HEK293 (cell line): ENCODE results near the gene HNRNPL.

Source experiments
- CTCF ChIA-PET: fragments of 350-600 bp; formaldehyde crosslinking; extraction: SDS; loops from one replicate; lab custom pipeline; 2021; ENCODE audit warnings: antibody characterized with exemption; lab: Yijun Ruan, JAX
- POLR2A ChIA-PET: fragments of 300-600 bp; formaldehyde crosslinking; extraction: SDS; loops from one replicate; lab custom pipeline; 2020; ENCODE audit warnings: antibody characterized with exemption, inconsistent platforms; lab: Yijun Ruan, JAX
- H3K27ac ChIP-seq: fragments of 200-500 bp; sonication (Bioruptor generic); 2 replicates; pipeline ENCODE4 v1.5.1; 2014; ENCODE audit warnings: low read depth, low read length, control low read depth, inconsistent platforms; ENCODE audit errors: extremely low read depth
- H3K36me3 ChIP-seq, 2 experiments: fragments of 200-500 bp in 1 of 2; sonication (Bioruptor generic) in 1 of 2; 1 replicate in 1 of 2; 2 replicates in 1 of 2; pipeline ENCODE4 v1.5.1; 2014 to 2017; ENCODE audit warnings: inconsistent platforms in 2 of 2, low read length in 2 of 2; ENCODE audit not compliant: control insufficient read depth in 2 of 2, insufficient read depth in 1 of 2
- H3K4me1 ChIP-seq: fragments of 200-500 bp; sonication (Bioruptor generic); 2 replicates; pipeline ENCODE4 v1.5.1; 2014; ENCODE audit warnings: mild to moderate bottlenecking, low read length, inconsistent platforms; ENCODE audit not compliant: control insufficient read depth, insufficient read depth
- H3K4me3 ChIP-seq: 2 replicates; pipeline ENCODE4 v1.5.1; 2011; ENCODE audit warnings: low read depth, mild to moderate bottlenecking, control low read depth, low read length, moderate library complexity
- H3K9me3 ChIP-seq: fragments of 200-500 bp; sonication (Bioruptor generic); 2 replicates; pipeline ENCODE4 v1.5.1; 2014; ENCODE audit warnings: low read depth, low read length, inconsistent platforms; ENCODE audit not compliant: control insufficient read depth, insufficient read depth
- AEBP2 ChIP-seq: fragments of 450-650 bp; formaldehyde crosslinking; IDR thresholded peaks from 2 replicates; pipeline ENCODE4 v1.5.1; 2016; ENCODE audit warnings: missing biosample characterization, missing genetic modification characterization, borderline replicate concordance
- BCL11B ChIP-seq: fragments of 450-650 bp; formaldehyde crosslinking; IDR thresholded peaks from 2 replicates; pipeline ENCODE4 v1.5.1; 2016; ENCODE audit warnings: low read depth, missing biosample characterization, missing genetic modification characterization
- GLI4 ChIP-seq: fragments of 450-650 bp; formaldehyde crosslinking; IDR thresholded peaks from 2 replicates; pipeline ENCODE4 v1.5.1; 2016; ENCODE audit warnings: missing biosample characterization, missing genetic modification characterization
- HIC1 ChIP-seq: fragments of 450-650 bp; formaldehyde crosslinking; IDR thresholded peaks from 2 replicates; pipeline ENCODE4 v1.5.1; 2016; ENCODE audit warnings: missing biosample characterization, missing genetic modification characterization
- PBX3 ChIP-seq: sonication (generic); formaldehyde crosslinking; IDR thresholded peaks from 2 replicates; pipeline ENCODE4 v1.8.1; 2022; ENCODE audit warnings: mild to moderate bottlenecking, moderate library complexity, missing genetic modification reagents
- PRDM10 ChIP-seq: fragments of 450-650 bp; formaldehyde crosslinking; IDR thresholded peaks from 2 replicates; pipeline ENCODE4 v1.5.1; 2016; ENCODE audit warnings: missing biosample characterization, missing genetic modification characterization
- ZBTB17 ChIP-seq: fragments of 450-650 bp; formaldehyde crosslinking; IDR thresholded peaks from 2 replicates; pipeline ENCODE4 v1.5.1; 2016; ENCODE audit warnings: missing biosample characterization, missing genetic modification characterization
- ZBTB21 ChIP-seq: fragments of 450-650 bp; formaldehyde crosslinking; IDR thresholded peaks from 2 replicates; pipeline ENCODE4 v1.5.1; 2017; ENCODE audit warnings: missing biosample characterization, missing genetic modification characterization
- ZBTB26 ChIP-seq: fragments of 450-650 bp; formaldehyde crosslinking; optimal IDR thresholded peaks from 2 replicates; pipeline ENCODE3; 2016; ENCODE audit warnings: missing biosample characterization, mild to moderate bottlenecking, missing genetic modification characterization
- ZBTB49 ChIP-seq: fragments of 450-650 bp; formaldehyde crosslinking; IDR thresholded peaks from 2 replicates; pipeline ENCODE4 v1.5.1; 2016; ENCODE audit warnings: missing biosample characterization, missing genetic modification characterization, low read depth
- ZBTB7A ChIP-seq: fragments of 450-650 bp; formaldehyde crosslinking; IDR thresholded peaks from 2 replicates; pipeline ENCODE4 v1.5.1; 2016; ENCODE audit warnings: low read depth, missing biosample characterization, missing genetic modification characterization
- ZFHX2 ChIP-seq: fragments of 450-650 bp; formaldehyde crosslinking; conservative IDR thresholded peaks from 2 replicates; pipeline ENCODE4 v1.5.1; 2016; ENCODE audit warnings: missing biosample characterization, missing genetic modification characterization
- ZNF239 ChIP-seq: fragments of 450-650 bp; formaldehyde crosslinking; IDR thresholded peaks from 2 replicates; pipeline ENCODE4 v1.5.1; 2016; ENCODE audit warnings: missing biosample characterization, missing genetic modification characterization
- ZNF600 ChIP-seq: fragments of 450-650 bp; formaldehyde crosslinking; IDR thresholded peaks from 2 replicates; pipeline ENCODE4 v1.5.1; 2016; ENCODE audit warnings: missing biosample characterization, missing genetic modification characterization
- ZNF629 ChIP-seq: fragments of 450-650 bp; formaldehyde crosslinking; IDR thresholded peaks from 2 replicates; pipeline ENCODE4 v1.5.1; 2017; ENCODE audit warnings: missing biosample characterization, missing genetic modification characterization
- ZNF76 ChIP-seq: fragments of 450-650 bp; formaldehyde crosslinking; IDR thresholded peaks from 2 replicates; pipeline ENCODE4; 2016; ENCODE audit warnings: low read depth, missing biosample characterization, missing genetic modification characterization, borderline replicate concordance
- ZNF777 ChIP-seq: fragments of 450-650 bp; formaldehyde crosslinking; IDR thresholded peaks from 2 replicates; pipeline ENCODE4 v1.5.1; 2017; ENCODE audit warnings: missing biosample characterization, missing genetic modification characterization, borderline replicate concordance
- ZNF791 ChIP-seq: fragments of 450-650 bp; formaldehyde crosslinking; IDR thresholded peaks from 2 replicates; pipeline ENCODE4 v1.5.1; 2016; ENCODE audit warnings: missing biosample characterization, missing genetic modification characterization
- ZNF837 ChIP-seq: fragments of 450-650 bp; formaldehyde crosslinking; IDR thresholded peaks from 2 replicates; pipeline ENCODE4 v1.5.1; 2016; ENCODE audit warnings: missing biosample characterization, missing genetic modification characterization

HNRNPL gene

GRCh38 chr19:38853214-38853613 lies 3.4 kb upstream of the HNRNPL start:
- POLR2A ChIA-PET: interaction anchor here (0.8 to 2.3 kb wide), 6 partner anchors 16 to 479 kb away, joined by 3 to 6 read pairs (median 4); partner anchors contain the start of genes ECH1 and PSMD8
- Histone ChIP-seq H3K9me3 (no peaks in the 10 kb centered on the region), H3K36me3 (peaks cover 7 to 9% of the 10 kb centered on the region in 2 experiments), H3K4me1 (peaks cover 20% of the 10 kb centered on the region), H3K4me3 (no peak overlapping the region)
- CTCF ChIA-PET: interaction anchor here (0.8 to 4.1 kb wide), 9 partner anchors 10 to 451 kb away, joined by 3 to 33 read pairs (median 4); partner anchors contain the start of genes ECH1, FAM98C, MRPS12 and NFKBIB
- TF ChIP-seq ZBTB49 (tag by site-specific recombination) (no peak), ZNF837 (tag by site-specific recombination) (no peak), ZBTB17 (tag by site-specific recombination) (no peak), ZBTB26 (tag by site-specific recombination) (no peak), ZNF791 (no peak), ZFHX2 (tag by site-specific recombination) (no peak), ZNF600 (no peak), ZNF239 (tag by site-specific recombination) (no peak)
- TF ChIP-seq, all 188 proteins: peak for 0
- no peak overlapping the region for H3K27ac ChIP-seq

- CTCF ChIA-PET: interaction anchor here (0.8 to 4.1 kb wide), 9 partner anchors 11 to 450 kb away, joined by 3 to 33 read pairs (median 4); partner anchors contain the start of genes ECH1, FAM98C, MRPS12 and NFKBIB
- POLR2A ChIA-PET: interaction anchor here (0.5 to 2.3 kb wide), 16 partner anchors 10 to 640 kb away, joined by 3 to 15 read pairs (median 3); partner anchors contain the start of genes ECH1, MRPS12, NFKBIB and PSMD8
- TF ChIP-seq ZBTB7A (tag by site-specific recombination): 0 out of 2 replicates have a peak, but pooled peaks have one; percentile 82
- TF ChIP-seq ZBTB21: no peak; the same call in none of the 2 replicates
- no peak for TF ChIP-seq GLI4 (tag by site-specific recombination)
- TF ChIP-seq ZNF76 (tag by site-specific recombination): 0 out of 2 replicates have a peak, but pooled peaks have one; percentile 15
- no peak for TF ChIP-seq PBX3 (CRISPR knock-in tag)
- TF ChIP-seq BCL11B (tag by site-specific recombination): 0 out of 2 replicates have a peak, but pooled peaks have one; percentile 25
- TF ChIP-seq PRDM10 (tag by site-specific recombination): peak; percentile 76
- no peak; the same call in 1 of the 2 replicates for TF ChIP-seq HIC1 (tag by site-specific recombination)
- peak; percentile 37; the same call in 1 of the 2 replicates for TF ChIP-seq ZNF777 (tag by site-specific recombination)
- TF ChIP-seq ZNF629 (tag by site-specific recombination): peak; percentile 32; the same call in 1 of the 2 replicates
- TF ChIP-seq AEBP2 (tag by site-specific recombination): no peak
Observed at GRCh38 chr19:38852231-38853044, 2.7 kb upstream of the HNRNPL start.

More at GRCh38 chr19:38852231-38853044, 2.7 kb upstream of the HNRNPL start:
- peak overlapping the region; percentile 96 for H3K27ac ChIP-seq
- H3K9me3 ChIP-seq: no peaks in the 10 kb centered on the region
- peaks cover 27% of the 10 kb centered on the region for H3K4me1 ChIP-seq
- peaks cover 14 to 17% of the 10 kb centered on the region in 2 experiments for H3K36me3 ChIP-seq
- peak overlapping the region; percentile 60 for H3K4me3 ChIP-seq
